ENCODE measurements around the gene FRMD4A. TPM values are rescaled to one million over a fixed set of nuclear protein-coding genes. Genes with fewer than 3 reads are reported as not detected.
A peak's percentile ranks its signal among the peaks of the same experiment; 100 is the strongest.

Gene FRMD4A
- total and polyA plus RNA-seq, 11 donors = 12.2 to 58.1 (median 28.1) TPM

- peak overlapping the region in 11 of 12 donors; percentile 24 to 78 (median 64) for H3K4me3 ChIP-seq
Observed at GRCh38 chr10:13705526-13706174, 625.1 kb downstream of the FRMD4A start.

GRCh38 chr10:13704964-13705363 lies 625.8 kb downstream of the FRMD4A start:
- TF ChIP-seq POLR2A (IDR thresholded peaks at IDR 0.05) (no peak), CTCF (IDR thresholded peaks at IDR 0.05) (no peak)
- H3K27ac ChIP-seq = peak overlapping the region in 8 of 12 donors; percentile 15 to 91 (median 73)
- H3K4me1 ChIP-seq = peaks cover 0 to 82% (median 62%) of the 10 kb centered on the region in 12 donors
- peak overlapping the region in 9 of 12 donors; percentile 52 to 78 (median 65) for H3K4me3 ChIP-seq
- H3K9me3 ChIP-seq = no peaks in the 10 kb centered on the region
- H3K36me3 ChIP-seq = peaks cover 0 to 21% (median 15%) of the 10 kb centered on the region in 9 donors
- ATAC-seq = no peak
- intact Hi-C loops (cut with DNase I) = loop anchor here in 6 of 10 donors (5.0 to 10.0 kb wide), 5 partner anchors 33 to 72 kb away; no protein-coding TSS in a partner anchor
- WGBS, 4 donors = 52 to 56% (median 55%) methylated on average over 11 of the region's 11 CpGs
- no peaks in the 10 kb centered on the region for H3K27me3 ChIP-seq
- DNase-seq = no peak

More at GRCh38 chr10:13705526-13706174, 625.1 kb downstream of the FRMD4A start:
- intact Hi-C loops (cut with DNase I) = loop anchor here in 5 of 10 donors (5.0 to 10.0 kb wide), 5 partner anchors 33 to 72 kb away; no protein-coding TSS in a partner anchor
- Histone ChIP-seq H3K9me3 (no peaks in the 10 kb centered on the region), H3K4me1 (peaks cover 0 to 89% (median 66%) of the 10 kb centered on the region in 12 donors), H3K27ac (peak overlapping the region; percentile 46 to 91 (median 82)), H3K36me3 (peaks cover 0 to 14% (median 8%) of the 10 kb centered on the region in 9 donors), H3K27me3 (no peaks in the 10 kb centered on the region)
- ATAC-seq = peak; percentile 30 to 66 (median 56)
- DNase-seq = peak in 3 of 5 donors; percentile 51 to 70 (median 56)
- TF ChIP-seq POLR2A (IDR thresholded peaks at IDR 0.05) = no peak
- no peak for TF ChIP-seq CTCF (IDR thresholded peaks at IDR 0.05)
- WGBS, 4 donors = 42 to 50% (median 49%) methylated on average over 10 of the region's 10 CpGs

- peak overlapping the region in 8 of 12 donors; percentile 4 to 91 (median 40) for H3K27ac ChIP-seq
- H3K9me3 ChIP-seq = no peaks in the 10 kb centered on the region
- no peak for DNase-seq
- 63 to 72% (median 68%) methylated on average over 8 of the region's 8 CpGs for WGBS, 4 donors
- peak overlapping the region in 7 of 12 donors; percentile 3 to 70 (median 52) for H3K4me3 ChIP-seq
- peaks cover 0 to 30% (median 23%) of the 10 kb centered on the region in 9 donors for H3K36me3 ChIP-seq
- no peaks in the 10 kb centered on the region for H3K27me3 ChIP-seq
- TF ChIP-seq CTCF (IDR thresholded peaks at IDR 0.05) = no peak
- no peak for TF ChIP-seq POLR2A (IDR thresholded peaks at IDR 0.05)
- intact Hi-C loops (cut with DNase I) = loop anchor here in 2 of 10 donors (5.0 to 10.0 kb wide), 2 partner anchors 37 to 71 kb away; no protein-coding TSS in a partner anchor
- no peak for ATAC-seq
- H3K4me1 ChIP-seq = peaks cover 0 to 78% (median 60%) of the 10 kb centered on the region in 12 donors
Observed at GRCh38 chr10:13703997-13704536, 626.7 kb downstream of the FRMD4A start.

Data from heart left ventricle (tissue), 16 donors.